HT-29 (cell line): ENCODE results near the gene SOX11. TPM values are rescaled to one million over a fixed set of nuclear protein-coding genes. Genes with fewer than 3 reads are reported as not detected.

Experiments used
- DNase-seq: peaks from one replicate; pipeline ENCODE4 v3.0.0-alpha.2; 2015; ENCODE audit warnings: low spot score
- total RNA-seq: library from RNA; depleted of rRNA; stranded (reverse); fragments of >200 nt; shearing (Covaris generic); gene quantifications from 2 replicates; pipeline ENCODE4 v1.2.3, GENCODE V29; 2014

SOX11 gene
- total RNA-seq, 1 experiment from 2014 or later, result not detected

GRCh38 chr2:5691221-5691984, 781 bp upstream of the SOX11 start:
- no peak for DNase-seq

GRCh38 chr2:5692561-5693286, 540 bp downstream of the SOX11 start:
- DNase-seq, result no peak

GRCh38 chr2:5693287-5694201, 1.4 kb downstream of the SOX11 start:
- DNase-seq, result no peak

GRCh38 chr2:5694306-5694705, 2.1 kb downstream of the SOX11 start:
- DNase-seq, result no peak

GRCh38 chr2:5695654-5696403, 3.6 kb downstream of the SOX11 start:
- no peak for DNase-seq

- no peak for DNase-seq
Observed at GRCh38 chr2:5696404-5696944, 4.3 kb downstream of the SOX11 start.

- DNase-seq, result no peak
Observed at GRCh38 chr2:5696945-5697521, 4.8 kb downstream of the SOX11 start.

- DNase-seq, result no peak
Observed at GRCh38 chr2:5697562-5697961, 5.4 kb downstream of the SOX11 start.

- no peak for DNase-seq
Observed at GRCh38 chr2:5698134-5698533, 6.0 kb downstream of the SOX11 start.

GRCh38 chr2:5699963-5700362, 7.8 kb downstream of the SOX11 start:
- no peak for DNase-seq

GRCh38 chr2:5700551-5700950, 8.4 kb downstream of the SOX11 start:
- DNase-seq, result no peak

GRCh38 chr2:5701266-5701665, 9.1 kb downstream of the SOX11 start:
- no peak for DNase-seq

GRCh38 chr2:5703166-5703565, 11.0 kb downstream of the SOX11 start:
- no peak for DNase-seq

GRCh38 chr2:5705490-5705889, 13.3 kb downstream of the SOX11 start:
- no peak for DNase-seq

GRCh38 chr2:5706717-5707455, 14.7 kb downstream of the SOX11 start:
- no peak for DNase-seq

GRCh38 chr2:5710615-5711014, 18.4 kb downstream of the SOX11 start:
- no peak for DNase-seq

- DNase-seq, result no peak
Observed at GRCh38 chr2:5713101-5713500, 20.9 kb downstream of the SOX11 start.

- no peak for DNase-seq
Observed at GRCh38 chr2:5719629-5720334, 27.6 kb downstream of the SOX11 start.

- DNase-seq, result no peak
Observed at GRCh38 chr2:5720426-5720825, 28.2 kb downstream of the SOX11 start.
